DND-41 (cell line): ENCODE measurements around the gene ZFAND2A.
"Not testable (repeated sequence)": the region's sequence is repeated elsewhere in the genome, so short reads cannot be mapped to it uniquely, and the experiment has no call there.

Source experiments
- ATAC-seq: fragments of 200-7000 bp; cut with Tn5 transposase; 3 replicates; pipeline ENCODE4 v1.9.1; 2021; ENCODE audit warnings: low read depth; ENCODE audit not compliant: insufficient read depth
- DNase-seq: peaks from one replicate; pipeline ENCODE4 v3.0.0-alpha.2; 2020
- H2AFZ ChIP-seq: 2 replicates; pipeline ENCODE4 v1.6.0; 2012; ENCODE audit warnings: low read depth, low read length
- H3K27ac ChIP-seq: 2 replicates; pipeline ENCODE4 v1.5.1; 2012; ENCODE audit warnings: low read length, inconsistent platforms
- H3K27me3 ChIP-seq: fragments of 200-600 bp; sonication (generic); 2 replicates; pipeline ENCODE4 v1.6.0; 2012; ENCODE audit warnings: low read length, mild to moderate bottlenecking, inconsistent platforms; ENCODE audit not compliant: insufficient read depth, poor library complexity
- H3K36me3 ChIP-seq: 2 replicates; pipeline ENCODE4 v1.5.1; 2012; ENCODE audit warnings: low read length, inconsistent platforms; ENCODE audit not compliant: insufficient read depth
- H3K4me1 ChIP-seq: 2 replicates; pipeline ENCODE4 v1.5.1; 2012; ENCODE audit warnings: mild to moderate bottlenecking, low read length; ENCODE audit not compliant: insufficient read depth
- H3K4me2 ChIP-seq: 2 replicates; pipeline ENCODE4 v1.6.0; 2012; ENCODE audit warnings: mild to moderate bottlenecking, moderate library complexity, low read length, inconsistent platforms; ENCODE audit not compliant: insufficient read depth
- H3K4me3 ChIP-seq, 2 experiments: fragments of 200-600 bp in 1 of 2; shearing (Covaris generic) in 1 of 2; 2 replicates each; pipeline ENCODE4 v1.5.1; 2012 to 2016; ENCODE audit warnings: inconsistent platforms in 2 of 2, low read length in 2 of 2, mild to moderate bottlenecking in 2 of 2, low read depth in 1 of 2, moderate library complexity in 1 of 2
- H3K79me2 ChIP-seq: 2 replicates; pipeline ENCODE4 v1.6.0; 2012; ENCODE audit warnings: low read length, inconsistent platforms; ENCODE audit not compliant: insufficient read depth
- H3K9ac ChIP-seq: 2 replicates; pipeline ENCODE4 v1.6.0; 2012; ENCODE audit warnings: low read depth, mild to moderate bottlenecking, inconsistent platforms, low read length, moderate library complexity
- H3K9me3 ChIP-seq: 2 replicates; pipeline ENCODE4 v1.5.1; 2012; ENCODE audit warnings: low read length, moderate library complexity, mild to moderate bottlenecking, inconsistent platforms; ENCODE audit not compliant: insufficient read depth, severe bottlenecking
- H4K20me1 ChIP-seq: 2 replicates; pipeline ENCODE4 v1.6.0; 2012; ENCODE audit warnings: low read length; ENCODE audit not compliant: insufficient read depth
- EZH2 ChIP-seq: IDR thresholded peaks from 3 replicates; pipeline ENCODE4 v1.6.1; 2012; ENCODE audit warnings: borderline replicate concordance, low read depth, mild to moderate bottlenecking, moderate library complexity, low read length, inconsistent platforms; ENCODE audit not compliant: severe bottlenecking
- TF ChIP-seq, protein P1 (sequence below): IDR thresholded peaks from 2 replicates; pipeline ENCODE4 v1.5.1; 2012; ENCODE audit warnings: borderline replicate concordance, low read length, moderate library complexity, mild to moderate bottlenecking; ENCODE audit not compliant: poor library complexity, severe bottlenecking; ENCODE audit errors: extremely low read depth

The ZFAND2A gene

GRCh38 chr7:1149351-1149794 is 10.6 kb downstream of the ZFAND2A start:
- Histone ChIP-seq H3K9me3 (no peaks in the 10 kb centered on the region), H3K36me3 (peaks cover 44% of the 10 kb centered on the region), H3K4me2 (no peak overlapping the region), H2AFZ (no peak overlapping the region), H3K4me3 (no peak overlapping the region), H3K9ac (no peak overlapping the region), H3K27me3 (no peaks in the 10 kb centered on the region), H4K20me1 (0 out of 2 replicates have a peak, but pooled peaks cover 3% of the 10 kb centered on the region), H3K27ac (no peak overlapping the region), H3K4me1 (no peaks in the 10 kb centered on the region), H3K79me2 (0 out of 2 replicates have a peak, but pooled peaks cover 3% of the 10 kb centered on the region)
- no peak for DNase-seq
- no peak; the same call in 2 of the 3 replicates for ATAC-seq
- TF ChIP-seq EZH2, result no peak
- TF ChIP-seq, protein P1, sequence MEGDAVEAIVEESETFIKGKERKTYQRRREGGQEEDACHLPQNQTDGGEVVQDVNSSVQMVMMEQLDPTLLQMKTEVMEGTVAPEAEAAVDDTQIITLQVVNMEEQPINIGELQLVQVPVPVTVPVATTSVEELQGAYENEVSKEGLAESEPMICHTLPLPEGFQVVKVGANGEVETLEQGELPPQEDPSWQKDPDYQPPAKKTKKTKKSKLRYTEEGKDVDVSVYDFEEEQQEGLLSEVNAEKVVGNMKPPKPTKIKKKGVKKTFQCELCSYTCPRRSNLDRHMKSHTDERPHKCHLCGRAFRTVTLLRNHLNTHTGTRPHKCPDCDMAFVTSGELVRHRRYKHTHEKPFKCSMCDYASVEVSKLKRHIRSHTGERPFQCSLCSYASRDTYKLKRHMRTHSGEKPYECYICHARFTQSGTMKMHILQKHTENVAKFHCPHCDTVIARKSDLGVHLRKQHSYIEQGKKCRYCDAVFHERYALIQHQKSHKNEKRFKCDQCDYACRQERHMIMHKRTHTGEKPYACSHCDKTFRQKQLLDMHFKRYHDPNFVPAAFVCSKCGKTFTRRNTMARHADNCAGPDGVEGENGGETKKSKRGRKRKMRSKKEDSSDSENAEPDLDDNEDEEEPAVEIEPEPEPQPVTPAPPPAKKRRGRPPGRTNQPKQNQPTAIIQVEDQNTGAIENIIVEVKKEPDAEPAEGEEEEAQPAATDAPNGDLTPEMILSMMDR, result no peak

DNA sequence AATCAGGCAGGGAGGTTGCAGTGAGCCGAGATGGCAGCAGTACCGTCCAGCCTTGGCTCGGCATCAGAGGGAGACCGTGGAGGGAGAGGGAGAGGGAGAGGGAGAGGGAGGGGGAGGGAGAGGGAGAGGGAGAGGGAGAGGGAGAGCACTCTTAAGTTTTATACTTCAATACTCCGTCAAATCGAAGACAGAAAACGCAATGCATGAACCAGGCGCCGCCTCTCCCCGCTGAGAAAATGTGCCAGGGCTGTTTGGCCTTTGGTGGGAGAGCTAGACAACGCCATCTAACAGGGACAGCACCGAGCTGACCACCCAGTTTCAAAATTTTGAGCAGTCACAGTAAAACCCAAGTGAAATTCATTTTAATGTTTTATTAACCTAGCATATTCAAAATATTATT is 12.1 kb downstream of the ZFAND2A start:
- not testable (repeated sequence) for ATAC-seq, H3K27ac ChIP-seq, H3K4me3 ChIP-seq, H3K79me2 ChIP-seq, H3K27me3 ChIP-seq, H3K9me3 ChIP-seq, H2AFZ ChIP-seq, H3K9ac ChIP-seq, DNase-seq, H3K4me1 ChIP-seq, H3K4me2 ChIP-seq, H4K20me1 ChIP-seq
- H3K36me3 ChIP-seq, result peaks cover 29% of the 10 kb centered on the region

GRCh38 chr7:1144269-1144771 is 15.7 kb downstream of the ZFAND2A start:
- H3K4me1 ChIP-seq, result 0 out of 2 replicates have a peak, but pooled peaks cover under 1% of the 10 kb centered on the region
- ATAC-seq (no peak), DNase-seq (no peak)
- H3K4me3 ChIP-seq, result no peak overlapping the region
- H3K9ac ChIP-seq, result no peak overlapping the region
- no peaks in the 10 kb centered on the region for H4K20me1 ChIP-seq
- H3K36me3 ChIP-seq, result no peaks in the 10 kb centered on the region; the same call in 1 of the 2 replicates
- H3K9me3 ChIP-seq, result no peaks in the 10 kb centered on the region
- H3K79me2 ChIP-seq, result no peaks in the 10 kb centered on the region
- TF ChIP-seq, protein P1, result peak; percentile 30
- TF ChIP-seq EZH2, result no peak
- no peak overlapping the region for H3K27ac ChIP-seq
- H3K27me3 ChIP-seq, result no peaks in the 10 kb centered on the region
- H2AFZ ChIP-seq, result no peak overlapping the region
- H3K4me2 ChIP-seq, result no peak overlapping the region

DNA sequence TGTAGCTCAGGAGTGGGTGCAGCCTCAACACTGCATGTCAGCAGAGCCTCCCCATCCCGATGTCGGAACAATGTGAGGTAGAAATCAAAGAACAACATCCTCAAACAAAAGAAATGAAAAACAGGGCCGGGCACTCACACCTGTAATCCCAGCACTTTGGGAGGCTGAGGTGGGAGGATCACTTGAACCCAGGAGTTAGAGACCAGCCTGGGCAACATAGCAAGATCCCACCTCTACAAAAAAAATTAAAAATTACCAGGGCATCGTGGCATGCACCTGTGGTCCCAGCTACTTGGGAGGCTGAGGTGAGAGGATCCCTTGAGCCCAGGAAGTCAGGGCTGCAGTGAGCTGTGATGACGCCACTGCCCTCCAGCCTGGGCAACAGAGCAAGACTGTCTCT is 17.0 kb downstream of the ZFAND2A start:
- H3K27ac ChIP-seq, H4K20me1 ChIP-seq, H3K36me3 ChIP-seq, DNase-seq, H3K4me2 ChIP-seq, H3K27me3 ChIP-seq, H3K4me3 ChIP-seq, H3K9me3 ChIP-seq, H2AFZ ChIP-seq, ATAC-seq, H3K9ac ChIP-seq, H3K79me2 ChIP-seq: not testable (repeated sequence)
- H3K4me1 ChIP-seq, result peaks cover 10% of the 10 kb centered on the region
